HAP-1 (cell line): ENCODE measurements around the gene STARD6.
"Not testable (repeated sequence)": the region's sequence is repeated elsewhere in the genome, so short reads cannot be mapped to it uniquely, and the experiment has no call there.

ENCODE experiments used
- DNase-seq, 2 experiments: peaks; one replicate each; pipeline ENCODE4 v3.0.0-alpha.2; 2016 to 2020; ENCODE audit warnings: low spot score in 2 of 2
- H3K27me3 ChIP-seq: fragments of 250-450 bp; sonication (Bioruptor Pico); 2 replicates; pipeline ENCODE4 v1.5.1; 2020; ENCODE audit warnings: low read depth, mild to moderate bottlenecking, moderate library complexity
- H3K36me3 ChIP-seq: fragments of 250-450 bp; sonication (Bioruptor Pico); replicated peaks from 2 replicates; pipeline ENCODE4 v1.5.1; 2020; ENCODE audit warnings: mild to moderate bottlenecking
- H3K4me1 ChIP-seq: fragments of 250-450 bp; sonication (Bioruptor Pico); 2 replicates; pipeline ENCODE4 v1.5.1; 2020; ENCODE audit warnings: mild to moderate bottlenecking
- H3K4me3 ChIP-seq: fragments of 250-450 bp; sonication (Bioruptor Pico); 2 replicates; pipeline ENCODE4 v1.5.1; 2020; ENCODE audit warnings: mild to moderate bottlenecking, moderate library complexity
- H3K9me3 ChIP-seq: fragments of 250-450 bp; sonication (Bioruptor Pico); 2 replicates; pipeline ENCODE4 v1.5.1; 2020; ENCODE audit warnings: mild to moderate bottlenecking, moderate library complexity
- in situ Hi-C: fragments of 300-500 bp; cut with MboI; formaldehyde crosslinking; loops from 3 replicates; pipeline ENCODE4 v1.14.3; 2020; ENCODE audit warnings: low sequenced_read_pairs, inconsistent platforms, mixed read lengths

Gene STARD6

DNA sequence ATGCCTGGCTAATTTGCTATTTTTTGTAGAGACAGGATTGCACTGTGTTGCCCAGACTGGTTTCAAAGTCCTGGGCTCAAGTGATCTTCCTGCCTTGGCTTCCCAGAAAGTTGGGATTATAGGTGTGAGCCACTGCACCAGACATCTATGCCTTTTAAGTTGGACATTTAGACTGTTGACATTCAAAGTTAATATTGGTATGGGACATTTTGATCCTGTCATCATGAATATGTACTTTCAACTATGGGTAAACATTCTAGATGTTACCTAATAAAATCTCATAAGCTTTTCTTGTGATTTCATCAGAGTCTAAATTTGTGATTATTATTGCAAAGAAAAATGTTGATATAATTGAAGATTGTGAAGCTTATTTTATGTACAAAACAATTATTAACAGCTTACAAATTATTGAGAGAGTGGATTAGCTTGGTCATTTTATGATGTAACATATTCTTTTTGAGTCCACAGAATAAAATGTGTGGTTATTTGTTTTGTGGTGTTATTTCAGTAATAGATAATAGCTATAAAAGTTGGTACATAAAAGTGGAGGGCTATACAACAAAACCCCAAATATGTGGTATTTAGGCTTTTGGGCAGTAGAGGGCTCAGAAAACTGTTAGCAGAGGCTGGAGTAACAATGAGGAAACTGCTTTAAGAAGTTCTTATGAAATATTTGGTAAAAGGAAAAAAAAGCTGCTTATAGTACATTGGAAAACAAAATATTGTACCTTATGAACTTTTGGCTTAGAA is 41.4 kb downstream of the STARD6 start:
- Histone ChIP-seq H3K4me1 (no peaks in the 10 kb centered on the region), H3K9me3 (no peaks in the 10 kb centered on the region), H3K4me3 (no peak overlapping the region), H3K27me3 (no peaks in the 10 kb centered on the region), H3K36me3 (no peaks in the 10 kb centered on the region)
- DNase-seq: no peak
- in situ Hi-C loops: no loop called here

GRCh38 chr18:54309564-54309963 is 48.1 kb downstream of the STARD6 start:
- not testable (repeated sequence) for H3K9me3 ChIP-seq, H3K4me3 ChIP-seq

DNA sequence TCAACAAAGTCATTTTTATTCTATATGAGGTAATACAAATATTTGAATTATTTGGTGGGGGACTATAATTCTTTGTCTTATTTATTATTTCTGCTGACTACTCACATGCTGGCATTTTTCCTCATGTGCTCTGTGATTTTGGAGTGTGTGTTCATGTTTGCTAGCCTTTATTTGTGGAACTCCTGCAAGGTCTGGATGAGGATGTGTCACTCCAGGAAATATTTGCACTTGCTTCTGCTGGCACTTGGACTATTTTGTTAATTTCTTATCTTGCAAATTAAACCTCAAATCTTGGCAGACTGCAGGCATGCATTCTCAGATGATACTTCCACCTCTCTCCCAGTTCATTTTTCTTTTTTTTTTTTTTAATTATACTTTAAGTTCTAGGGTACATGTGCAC is 54.2 kb downstream of the STARD6 start:
- in situ Hi-C loops: no loop called here
- H3K4me3 ChIP-seq: no peak overlapping the region

More at GRCh38 chr18:54309564-54309963, 48.1 kb downstream of the STARD6 start:
- H3K4me1 ChIP-seq, DNase-seq, in situ Hi-C loops, H3K27me3 ChIP-seq, H3K36me3 ChIP-seq: not testable (repeated sequence)

DNA sequence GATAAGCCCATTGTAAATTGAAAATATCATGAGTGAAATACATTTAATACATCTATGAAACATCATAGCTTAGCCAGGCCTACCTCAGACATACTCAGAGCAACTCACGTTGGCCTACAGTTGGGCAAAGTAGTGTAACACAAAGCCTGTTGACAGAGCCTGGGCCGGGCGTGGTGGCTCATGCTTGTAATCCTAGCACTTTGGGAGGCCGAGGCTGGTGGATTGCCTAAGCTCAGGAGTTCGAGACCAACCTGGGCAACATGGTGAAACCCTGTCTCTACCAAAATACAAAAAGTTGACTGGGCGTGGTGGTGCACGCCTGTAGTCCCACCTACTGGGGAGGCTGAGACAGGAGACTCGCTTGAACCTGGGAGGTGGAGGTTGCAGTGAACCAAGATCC is 58.7 kb downstream of the STARD6 start:
- H3K4me3 ChIP-seq, H3K27me3 ChIP-seq, H3K36me3 ChIP-seq, H3K9me3 ChIP-seq, H3K4me1 ChIP-seq, DNase-seq, in situ Hi-C loops: not testable (repeated sequence)

More for the DNA sequence above, 54.2 kb downstream of the STARD6 start:
- H3K9me3 ChIP-seq: no peaks in the 10 kb centered on the region
- no peaks in the 10 kb centered on the region for H3K4me1 ChIP-seq
- H3K27me3 ChIP-seq: no peaks in the 10 kb centered on the region
- DNase-seq: no peak
- no peaks in the 10 kb centered on the region for H3K36me3 ChIP-seq

- H3K4me1 ChIP-seq: no peaks in the 10 kb centered on the region
- no peak for DNase-seq
- H3K4me3 ChIP-seq: no peak overlapping the region
- in situ Hi-C loops: no loop called here
- H3K36me3 ChIP-seq: peaks cover 8% of the 10 kb centered on the region
- no peaks in the 10 kb centered on the region for H3K9me3 ChIP-seq
- no peaks in the 10 kb centered on the region for H3K27me3 ChIP-seq
These were observed 61.6 kb downstream of the STARD6 start for GRCh38 chr18:54296062-54296461.

- H3K4me3 ChIP-seq: no peak overlapping the region
- in situ Hi-C loops: no loop called here
- DNase-seq: no peak
- H3K27me3 ChIP-seq: no peaks in the 10 kb centered on the region
- H3K9me3 ChIP-seq: no peaks in the 10 kb centered on the region
- H3K4me1 ChIP-seq: no peaks in the 10 kb centered on the region
- H3K36me3 ChIP-seq: peaks cover 18% of the 10 kb centered on the region
These were observed 63.4 kb downstream of the STARD6 start for GRCh38 chr18:54294274-54294673.

GRCh38 chr18:54284981-54285785 is 72.5 kb downstream of the STARD6 start:
- H3K36me3 ChIP-seq: peaks cover 39% of the 10 kb centered on the region
- no peaks in the 10 kb centered on the region for H3K4me1 ChIP-seq
- DNase-seq: no peak
- in situ Hi-C loops: no loop called here
- H3K27me3 ChIP-seq: no peaks in the 10 kb centered on the region
- no peaks in the 10 kb centered on the region for H3K9me3 ChIP-seq
- no peak overlapping the region for H3K4me3 ChIP-seq

- Histone ChIP-seq H3K36me3 (peaks cover 39% of the 10 kb centered on the region), H3K4me1 (no peaks in the 10 kb centered on the region), H3K9me3 (no peaks in the 10 kb centered on the region), H3K4me3 (no peak overlapping the region), H3K27me3 (no peaks in the 10 kb centered on the region)
- DNase-seq: no peak
- in situ Hi-C loops: no loop called here
These were observed 73.1 kb downstream of the STARD6 start for GRCh38 chr18:54284535-54284934.

DNA sequence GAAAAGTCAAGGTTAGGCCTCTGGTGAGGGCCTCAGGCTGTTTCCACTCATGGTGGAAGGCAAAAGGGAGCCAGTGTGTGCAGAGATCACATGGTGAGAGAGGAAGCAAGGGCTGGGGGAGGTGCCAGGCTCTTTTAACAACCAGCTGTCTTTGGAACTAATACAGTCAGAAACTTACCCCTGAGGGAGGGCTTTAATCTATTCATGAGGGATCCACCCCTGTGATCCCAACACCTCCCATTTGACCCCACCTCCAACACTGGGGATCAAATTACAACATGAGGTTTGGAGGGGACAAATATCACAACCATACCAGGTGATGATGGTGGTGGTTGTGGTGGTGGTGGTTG is 77.5 kb downstream of the STARD6 start:
- Histone ChIP-seq H3K4me3 (no peak overlapping the region), H3K9me3 (no peaks in the 10 kb centered on the region), H3K4me1 (no peaks in the 10 kb centered on the region), H3K27me3 (no peaks in the 10 kb centered on the region), H3K36me3 (peaks cover 33% of the 10 kb centered on the region)
- peak in 1 of 2 experiments; percentile 13 for DNase-seq
- in situ Hi-C loops: no loop called here

- H3K9me3 ChIP-seq: no peaks in the 10 kb centered on the region
- H3K27me3 ChIP-seq: no peaks in the 10 kb centered on the region
- H3K4me3 ChIP-seq: no peak overlapping the region
- in situ Hi-C loops: no loop called here
- peaks cover 33% of the 10 kb centered on the region for H3K36me3 ChIP-seq
- DNase-seq: no peak
- no peaks in the 10 kb centered on the region for H3K4me1 ChIP-seq
These were observed 78.0 kb downstream of the STARD6 start for GRCh38 chr18:54279477-54280219.

- no peak overlapping the region for H3K4me3 ChIP-seq
- no peaks in the 10 kb centered on the region for H3K9me3 ChIP-seq
- peaks cover 33% of the 10 kb centered on the region for H3K36me3 ChIP-seq
- no peak for DNase-seq
- no peaks in the 10 kb centered on the region for H3K4me1 ChIP-seq
- no peaks in the 10 kb centered on the region for H3K27me3 ChIP-seq
- in situ Hi-C loops: no loop called here
These were observed 79.0 kb downstream of the STARD6 start for GRCh38 chr18:54278615-54279014.

- Histone ChIP-seq H3K4me1 (no peaks in the 10 kb centered on the region), H3K27me3 (no peaks in the 10 kb centered on the region), H3K36me3 (peaks cover 26% of the 10 kb centered on the region), H3K4me3 (no peak overlapping the region), H3K9me3 (no peaks in the 10 kb centered on the region)
- DNase-seq: no peak
- in situ Hi-C loops: no loop called here
These were observed 79.8 kb downstream of the STARD6 start for GRCh38 chr18:54277899-54278298.
